Measurements from ENCODE around the gene KCNE1.

The KCNE1 gene

DNA sequence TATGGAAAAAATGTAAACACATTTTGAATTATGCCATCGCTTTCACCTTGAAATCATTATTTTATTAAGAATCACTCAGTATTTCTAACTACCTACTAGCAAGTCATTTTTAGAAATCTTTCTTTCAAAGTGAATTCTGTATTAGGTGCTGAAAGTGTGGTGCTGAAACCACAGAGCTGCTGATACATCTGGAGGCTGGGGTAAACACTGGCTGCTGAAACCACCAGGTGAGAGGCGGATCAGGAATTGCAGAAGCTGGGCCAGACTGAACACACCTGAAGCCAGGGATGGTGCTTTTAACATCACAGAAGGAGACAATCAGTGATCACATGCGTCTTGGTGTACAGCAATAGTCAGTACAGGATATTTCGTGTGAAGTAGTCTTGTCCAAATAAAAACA, 42.2 kb upstream of the KCNE1 start:
- no peak overlapping the region for H3K27ac ChIP-seq
- TF ChIP-seq, protein P1, sequence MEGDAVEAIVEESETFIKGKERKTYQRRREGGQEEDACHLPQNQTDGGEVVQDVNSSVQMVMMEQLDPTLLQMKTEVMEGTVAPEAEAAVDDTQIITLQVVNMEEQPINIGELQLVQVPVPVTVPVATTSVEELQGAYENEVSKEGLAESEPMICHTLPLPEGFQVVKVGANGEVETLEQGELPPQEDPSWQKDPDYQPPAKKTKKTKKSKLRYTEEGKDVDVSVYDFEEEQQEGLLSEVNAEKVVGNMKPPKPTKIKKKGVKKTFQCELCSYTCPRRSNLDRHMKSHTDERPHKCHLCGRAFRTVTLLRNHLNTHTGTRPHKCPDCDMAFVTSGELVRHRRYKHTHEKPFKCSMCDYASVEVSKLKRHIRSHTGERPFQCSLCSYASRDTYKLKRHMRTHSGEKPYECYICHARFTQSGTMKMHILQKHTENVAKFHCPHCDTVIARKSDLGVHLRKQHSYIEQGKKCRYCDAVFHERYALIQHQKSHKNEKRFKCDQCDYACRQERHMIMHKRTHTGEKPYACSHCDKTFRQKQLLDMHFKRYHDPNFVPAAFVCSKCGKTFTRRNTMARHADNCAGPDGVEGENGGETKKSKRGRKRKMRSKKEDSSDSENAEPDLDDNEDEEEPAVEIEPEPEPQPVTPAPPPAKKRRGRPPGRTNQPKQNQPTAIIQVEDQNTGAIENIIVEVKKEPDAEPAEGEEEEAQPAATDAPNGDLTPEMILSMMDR (IDR thresholded peaks at IDR 0.05): no peak
- no peak for TF ChIP-seq ZFX (IDR thresholded peaks at IDR 0.05; ENCODE audit: borderline replicate concordance)

DNA sequence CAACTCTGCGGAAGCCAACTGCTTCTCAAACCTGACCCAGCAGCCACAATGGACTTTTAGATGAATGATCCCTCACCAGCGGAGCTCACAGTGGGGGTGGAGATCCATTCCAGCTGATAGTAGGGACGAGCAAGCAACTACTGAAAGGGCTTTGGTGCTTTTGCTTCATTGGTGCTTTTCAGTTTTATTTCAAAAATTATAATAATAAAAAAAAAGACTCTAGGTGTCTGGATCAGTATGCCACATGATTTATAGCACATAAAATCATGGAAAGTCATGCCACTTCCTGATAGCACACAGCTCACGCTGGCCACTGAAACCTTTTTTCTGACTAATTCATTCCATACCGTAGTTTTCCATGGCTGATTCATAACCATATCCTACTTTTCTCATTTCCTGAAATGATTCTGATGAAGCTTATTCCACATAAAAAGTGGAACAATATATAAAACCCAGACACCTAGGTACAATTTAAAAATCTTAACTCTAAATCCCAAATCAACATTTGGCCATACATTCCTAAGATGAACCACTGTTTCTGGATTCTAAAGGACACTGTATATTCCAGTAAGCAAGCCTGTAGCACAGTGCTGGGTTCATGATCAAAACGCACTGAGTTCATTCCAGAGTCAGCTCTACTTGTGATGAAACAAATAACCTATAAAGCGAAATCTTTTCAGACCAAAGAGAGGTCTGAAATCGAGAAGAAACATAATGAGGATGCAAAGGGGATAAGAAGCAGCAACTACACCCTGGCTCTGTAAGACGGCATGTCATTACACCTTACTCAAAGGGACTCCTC, 41.3 kb upstream of the KCNE1 start:
- TF ChIP-seq, protein P1 (IDR thresholded peaks at IDR 0.05): no peak
- no peak for TF ChIP-seq ZFX (IDR thresholded peaks at IDR 0.05; ENCODE audit: borderline replicate concordance)
- H3K27ac ChIP-seq: no peak overlapping the region

DNA sequence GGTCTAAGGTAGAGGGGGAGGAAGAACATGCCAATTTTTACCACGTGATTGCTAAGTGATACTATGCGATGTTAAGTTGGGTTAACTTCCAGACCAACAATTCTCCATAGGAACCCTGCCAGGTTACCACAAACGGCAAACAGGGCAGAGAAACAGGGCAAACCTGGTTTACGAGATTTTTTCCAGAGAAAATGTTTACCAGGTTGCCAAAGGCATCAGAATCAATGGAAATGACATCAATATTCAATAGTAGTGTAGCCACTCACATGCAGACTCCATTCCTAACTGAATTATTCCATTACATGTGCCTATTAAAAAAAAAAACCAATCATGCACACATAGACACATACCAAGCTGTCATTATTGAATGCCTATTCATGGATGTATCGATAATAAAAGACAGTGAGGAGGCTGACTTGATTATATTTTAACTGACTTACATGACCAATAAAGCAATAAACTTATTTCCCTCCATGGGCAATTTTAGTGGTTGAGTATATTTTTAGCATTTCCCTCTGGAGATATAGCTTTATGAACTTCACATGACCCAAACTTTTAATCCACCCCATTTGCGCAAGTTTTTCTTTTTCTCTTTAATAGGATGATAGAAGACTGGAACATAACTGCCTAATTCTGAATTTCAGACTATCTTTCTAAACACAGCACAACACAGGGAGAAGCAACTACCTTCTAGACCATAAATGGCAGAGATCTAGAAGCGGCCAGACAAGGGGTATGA, 40.5 kb upstream of the KCNE1 start:
- no peak overlapping the region for H3K27ac ChIP-seq
- TF ChIP-seq, protein P1 (IDR thresholded peaks at IDR 0.05): no peak
- TF ChIP-seq ZFX (IDR thresholded peaks at IDR 0.05; ENCODE audit: borderline replicate concordance): no peak

DNA sequence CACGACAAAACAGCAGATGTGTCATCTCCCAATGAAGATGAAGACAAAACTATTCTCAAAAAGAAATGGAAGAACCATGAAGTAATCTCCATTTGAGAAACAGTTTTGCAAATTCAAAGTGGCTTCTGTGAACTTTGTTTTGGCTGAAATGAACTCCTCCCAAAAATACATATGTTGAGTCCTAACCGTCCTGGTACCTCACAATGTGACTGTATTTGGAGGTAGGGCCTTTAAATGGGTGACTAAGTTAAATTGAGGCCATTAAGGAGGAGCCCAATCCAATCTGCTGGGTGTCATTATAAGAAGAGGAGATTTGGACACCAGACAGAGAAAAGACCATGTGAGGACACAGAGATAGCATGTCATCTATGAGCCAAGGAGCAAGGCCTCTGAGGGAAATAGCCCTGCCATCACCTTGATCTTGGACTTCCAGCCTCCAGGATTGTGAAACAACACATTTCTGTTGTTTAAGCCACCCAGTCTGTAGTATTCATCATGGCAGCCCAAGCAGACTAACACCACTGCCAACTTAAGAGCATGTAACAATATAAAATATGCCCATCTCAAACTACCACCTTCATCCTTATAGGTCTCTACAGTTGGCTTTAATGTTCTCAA, 38.3 kb upstream of the KCNE1 start:
- no peak for TF ChIP-seq ZFX (IDR thresholded peaks at IDR 0.05; ENCODE audit: borderline replicate concordance)
- TF ChIP-seq, protein P1 (IDR thresholded peaks at IDR 0.05): no peak
- no peak overlapping the region for H3K27ac ChIP-seq

DNA sequence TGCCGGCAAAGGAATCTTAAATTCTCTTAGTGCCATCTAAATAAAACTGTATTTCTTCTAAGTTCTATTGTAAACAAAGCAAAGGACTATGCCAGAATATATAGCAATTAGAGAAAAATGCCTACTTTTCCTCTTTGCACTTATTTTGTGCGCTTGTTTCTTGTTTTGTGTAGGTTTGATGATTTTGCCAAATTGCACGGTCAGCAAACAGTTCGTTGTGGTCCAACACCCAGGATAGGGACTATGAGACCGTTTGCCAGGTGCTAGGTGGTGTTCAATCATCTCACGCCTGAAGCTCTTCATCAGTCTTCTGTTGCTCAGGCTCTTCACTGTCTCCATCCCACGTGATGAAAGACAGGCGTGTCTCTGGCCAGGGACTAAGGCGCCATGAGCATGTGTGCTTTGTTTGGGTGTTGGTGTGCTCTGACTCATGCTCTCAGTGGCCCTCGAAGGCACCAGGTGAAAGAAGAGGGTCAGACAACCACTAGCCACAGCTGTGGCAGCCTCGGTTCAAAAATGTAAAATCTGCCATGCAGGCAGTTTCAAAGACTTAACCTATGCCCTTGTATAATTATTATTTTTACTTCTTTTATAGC, 36.9 kb upstream of the KCNE1 start:
- no peak for TF ChIP-seq ZFX (IDR thresholded peaks at IDR 0.05; ENCODE audit: borderline replicate concordance)
- TF ChIP-seq, protein P1 (IDR thresholded peaks at IDR 0.05): no peak
- H3K27ac ChIP-seq: no peak overlapping the region

DNA sequence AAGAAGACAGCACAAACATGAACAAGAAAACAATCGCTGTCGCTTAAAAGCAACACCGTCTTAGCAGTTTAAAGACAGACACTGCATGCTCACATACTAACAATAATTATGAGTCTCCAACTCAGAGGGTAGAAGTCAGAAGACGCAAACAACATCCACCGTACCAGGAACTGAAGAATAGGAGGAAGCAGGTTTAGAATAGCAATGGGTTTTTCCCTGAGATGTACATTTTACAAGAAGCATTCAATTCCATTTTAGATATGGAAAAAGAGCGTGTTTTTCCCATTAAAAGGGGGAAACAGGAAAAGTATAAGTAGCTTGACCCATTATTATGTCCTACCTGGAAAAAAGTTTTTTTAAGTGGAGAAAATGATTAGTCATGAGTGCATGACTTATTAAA, 34.5 kb upstream of the KCNE1 start:
- H3K27ac ChIP-seq: no peak overlapping the region
- TF ChIP-seq, protein P1 (IDR thresholded peaks at IDR 0.05): no peak
- TF ChIP-seq ZFX (IDR thresholded peaks at IDR 0.05; ENCODE audit: borderline replicate concordance): no peak

All from 22Rv1 (cell line).